Skeletal muscle satellite cell (primary cell): ENCODE measurements around the gene CACNB1.

ENCODE experiments used
- H3K27me3 ChIP-seq: 2 replicates; pipeline ENCODE4 v1.7.0; 2013; ENCODE audit warnings: low read length; ENCODE audit not compliant: control insufficient read depth, insufficient read depth
- H3K36me3 ChIP-seq: 2 replicates; pipeline ENCODE4 v1.7.0; 2013; ENCODE audit warnings: mild to moderate bottlenecking, control low read depth, low read length; ENCODE audit not compliant: insufficient read depth
- H3K4me1 ChIP-seq: 2 replicates; pipeline ENCODE4 v1.7.0; 2013; ENCODE audit warnings: low read length; ENCODE audit not compliant: control insufficient read depth, insufficient read depth
- H3K4me2 ChIP-seq: 2 replicates; pipeline ENCODE4 v1.7.0; 2013; ENCODE audit warnings: mild to moderate bottlenecking, low read length
- H3K4me3 ChIP-seq: 2 replicates; pipeline ENCODE4 v1.7.0; 2013; ENCODE audit warnings: low read length
- H3K9ac ChIP-seq: 2 replicates; pipeline ENCODE4 v1.7.0; 2013; ENCODE audit warnings: mild to moderate bottlenecking, low read depth, low read length, moderate library complexity
- H3K9me3 ChIP-seq: replicated peaks from 2 replicates; pipeline ENCODE4 v1.7.0; 2013; ENCODE audit warnings: mild to moderate bottlenecking, control low read depth, low read length

Gene CACNB1

GRCh38 chr17:39223907-39224777, 26.7 kb upstream of the CACNB1 start:
- Histone ChIP-seq H3K4me1 (peaks cover 31% of the 10 kb centered on the region), H3K4me3 (no peak overlapping the region), H3K27me3 (peaks cover 46% of the 10 kb centered on the region), H3K36me3 (no peaks in the 10 kb centered on the region), H3K4me2 (no peak overlapping the region), H3K9me3 (no peaks in the 10 kb centered on the region), H3K9ac (no peak overlapping the region)

GRCh38 chr17:39222866-39223834, 25.7 kb upstream of the CACNB1 start:
- H3K4me3 ChIP-seq, result no peak overlapping the region
- H3K4me1 ChIP-seq, result peaks cover 28% of the 10 kb centered on the region
- peaks cover 51% of the 10 kb centered on the region for H3K27me3 ChIP-seq
- H3K4me2 ChIP-seq, result no peak overlapping the region
- no peak overlapping the region for H3K9ac ChIP-seq
- H3K9me3 ChIP-seq, result no peaks in the 10 kb centered on the region
- H3K36me3 ChIP-seq, result no peaks in the 10 kb centered on the region

GRCh38 chr17:39222151-39222550, 24.7 kb upstream of the CACNB1 start:
- Histone ChIP-seq H3K9ac (no peak overlapping the region), H3K4me1 (peaks cover 28% of the 10 kb centered on the region), H3K4me3 (no peak overlapping the region), H3K27me3 (peaks cover 49% of the 10 kb centered on the region), H3K4me2 (no peak overlapping the region), H3K9me3 (no peaks in the 10 kb centered on the region), H3K36me3 (no peaks in the 10 kb centered on the region)

GRCh38 chr17:39221572-39221971, 24.1 kb upstream of the CACNB1 start:
- Histone ChIP-seq H3K9me3 (no peaks in the 10 kb centered on the region), H3K9ac (no peak overlapping the region), H3K4me2 (no peak overlapping the region), H3K4me3 (no peak overlapping the region), H3K4me1 (peaks cover 28% of the 10 kb centered on the region), H3K27me3 (peaks cover 51% of the 10 kb centered on the region), H3K36me3 (no peaks in the 10 kb centered on the region)

GRCh38 chr17:39219647-39220154, 22.2 kb upstream of the CACNB1 start:
- Histone ChIP-seq H3K36me3 (no peaks in the 10 kb centered on the region), H3K4me2 (no peak overlapping the region), H3K4me1 (peaks cover 13% of the 10 kb centered on the region), H3K9me3 (no peaks in the 10 kb centered on the region), H3K27me3 (peaks cover 38% of the 10 kb centered on the region), H3K9ac (no peak overlapping the region), H3K4me3 (no peak overlapping the region)

GRCh38 chr17:39218906-39219305, 21.4 kb upstream of the CACNB1 start:
- Histone ChIP-seq H3K27me3 (peaks cover 32% of the 10 kb centered on the region), H3K9me3 (no peaks in the 10 kb centered on the region), H3K4me3 (no peak overlapping the region), H3K4me2 (no peak overlapping the region), H3K36me3 (no peaks in the 10 kb centered on the region), H3K9ac (no peak overlapping the region), H3K4me1 (peaks cover 12% of the 10 kb centered on the region)

- no peak overlapping the region for H3K4me2 ChIP-seq
- no peaks in the 10 kb centered on the region for H3K9me3 ChIP-seq
- no peak overlapping the region for H3K4me3 ChIP-seq
- peaks cover 11% of the 10 kb centered on the region for H3K4me1 ChIP-seq
- peaks cover 30% of the 10 kb centered on the region for H3K27me3 ChIP-seq
- H3K9ac ChIP-seq, result no peak overlapping the region
- H3K36me3 ChIP-seq, result no peaks in the 10 kb centered on the region
Measured at GRCh38 chr17:39217734-39218369, 20.4 kb upstream of the CACNB1 start.

- Histone ChIP-seq H3K4me1 (peaks cover 25% of the 10 kb centered on the region), H3K4me2 (no peak overlapping the region), H3K9me3 (no peaks in the 10 kb centered on the region), H3K4me3 (no peak overlapping the region), H3K9ac (no peak overlapping the region), H3K36me3 (no peaks in the 10 kb centered on the region), H3K27me3 (peaks cover 17% of the 10 kb centered on the region)
Measured at GRCh38 chr17:39213852-39214251, 16.4 kb upstream of the CACNB1 start.

GRCh38 chr17:39212841-39213480, 15.5 kb upstream of the CACNB1 start:
- Histone ChIP-seq H3K4me2 (no peak overlapping the region), H3K4me1 (peaks cover 34% of the 10 kb centered on the region), H3K9ac (no peak overlapping the region), H3K27me3 (peaks cover 15% of the 10 kb centered on the region), H3K4me3 (no peak overlapping the region), H3K9me3 (no peaks in the 10 kb centered on the region), H3K36me3 (no peaks in the 10 kb centered on the region)

GRCh38 chr17:39212195-39212810, 14.8 kb upstream of the CACNB1 start:
- H3K9me3 ChIP-seq, result no peaks in the 10 kb centered on the region
- H3K9ac ChIP-seq, result no peak overlapping the region
- H3K36me3 ChIP-seq, result no peaks in the 10 kb centered on the region
- peaks cover 36% of the 10 kb centered on the region for H3K4me1 ChIP-seq
- H3K4me2 ChIP-seq, result no peak overlapping the region
- no peak overlapping the region for H3K4me3 ChIP-seq
- H3K27me3 ChIP-seq, result peaks cover 11% of the 10 kb centered on the region
